GM12801 (cell line): Measurements from ENCODE around the gene RRP1.

Source experiments
- CTCF ChIP-seq: IDR thresholded peaks from one replicate; pipeline ENCODE4 v1.5.1; 2011; ENCODE audit warnings: control low read depth; ENCODE audit not compliant: insufficient read length; ENCODE audit errors: extremely low read depth

RRP1 gene

GRCh38 chr21:43774163-43774562, 15.2 kb upstream of the RRP1 start:
- no peak for TF ChIP-seq CTCF

- TF ChIP-seq CTCF = no peak
Measured at GRCh38 chr21:43775190-43775589, 14.2 kb upstream of the RRP1 start.

- TF ChIP-seq CTCF = no peak
Measured at GRCh38 chr21:43775795-43776430, 13.5 kb upstream of the RRP1 start, which contains the start of gene CSTB. CSTB (minus strand) TSS chr21:43776308; CDS start chr21:43776269, 39 bp downstream.

- no peak for TF ChIP-seq CTCF
Measured at GRCh38 chr21:43777953-43778352, 11.4 kb upstream of the RRP1 start.

GRCh38 chr21:43778469-43779335, 10.7 kb upstream of the RRP1 start:
- TF ChIP-seq CTCF = no peak

GRCh38 chr21:43779660-43780059, 9.7 kb upstream of the RRP1 start:
- TF ChIP-seq CTCF = no peak

GRCh38 chr21:43781846-43782245, 7.5 kb upstream of the RRP1 start:
- TF ChIP-seq CTCF = no peak
